ENCODE data around the gene TAF6. TPM values are rescaled to one million over a fixed set of nuclear protein-coding genes. Genes with fewer than 3 reads are reported as not detected.

Gene TAF6
- polyA plus RNA-seq, 1 donor, result 36.1 TPM

GRCh38 chr7:100158229-100159098, 39.3 kb upstream of the TAF6 start, which contains the start of gene TRAPPC14:
TRAPPC14 (minus strand) TSS chr7:100158723; CDS start chr7:100158499, 224 bp downstream.
- Histone ChIP-seq H3K27ac (ENCODE audit: low read length) (peak within 1 kb of the TSS; percentile 46), H3K4me1 (ENCODE audit: control insufficient read depth, insufficient read depth, low read length) (peaks cover 48% of the 10 kb centered on the region), H3K36me3 (ENCODE audit: control insufficient read depth, insufficient read depth, low read length) (peaks cover 32% of the 10 kb centered on the region), H3K27me3 (ENCODE audit: control insufficient read depth, insufficient read depth, low read length) (no peaks in the 10 kb centered on the region), H3K4me3 (ENCODE audit: low read length) (peak within 1 kb of the TSS; percentile 79), H3K9me3 (ENCODE audit: control insufficient read depth, low read depth, low read length) (no peaks in the 10 kb centered on the region)
- no CpG with 5 or more reads among the region's 87 CpGs for WGBS (ENCODE audit: insufficient coverage, low lambda C conversion rate)
- DNase-seq, result peak; percentile 78 to 89

GRCh38 chr7:100157334-100158228, 38.4 kb upstream of the TAF6 start:
- Histone ChIP-seq H3K4me1 (ENCODE audit: control insufficient read depth, insufficient read depth, low read length) (peaks cover 47% of the 10 kb centered on the region), H3K9me3 (ENCODE audit: control insufficient read depth, low read depth, low read length) (no peaks in the 10 kb centered on the region), H3K4me3 (ENCODE audit: low read length) (peak overlapping the region; percentile 79), H3K27me3 (ENCODE audit: control insufficient read depth, insufficient read depth, low read length) (no peaks in the 10 kb centered on the region), H3K27ac (ENCODE audit: low read length) (no peak overlapping the region), H3K36me3 (ENCODE audit: control insufficient read depth, insufficient read depth, low read length) (peaks cover 38% of the 10 kb centered on the region)
- WGBS (ENCODE audit: insufficient coverage, low lambda C conversion rate), result 0% methylated on average over 1 of the region's 32 CpGs
- peak; percentile 43 to 45 for DNase-seq

GRCh38 chr7:100157069-100157333, 37.8 kb upstream of the TAF6 start:
- no CpG with 5 or more reads among the region's 5 CpGs for WGBS (ENCODE audit: insufficient coverage, low lambda C conversion rate)
- no peak overlapping the region for H3K4me3 ChIP-seq (ENCODE audit: low read length)
- no peak for DNase-seq
- H3K4me1 ChIP-seq (ENCODE audit: control insufficient read depth, insufficient read depth, low read length), result peaks cover 51% of the 10 kb centered on the region
- H3K27me3 ChIP-seq (ENCODE audit: control insufficient read depth, insufficient read depth, low read length), result no peaks in the 10 kb centered on the region
- peaks cover 40% of the 10 kb centered on the region for H3K36me3 ChIP-seq (ENCODE audit: control insufficient read depth, insufficient read depth, low read length)
- peak overlapping the region; percentile 6 for H3K27ac ChIP-seq (ENCODE audit: low read length)
- no peaks in the 10 kb centered on the region for H3K9me3 ChIP-seq (ENCODE audit: control insufficient read depth, low read depth, low read length)

GRCh38 chr7:100156331-100157068, 37.3 kb upstream of the TAF6 start:
- no peak for DNase-seq
- WGBS (ENCODE audit: insufficient coverage, low lambda C conversion rate), result no CpG with 5 or more reads among the region's 16 CpGs

GRCh38 chr7:100155553-100156317, 36.6 kb upstream of the TAF6 start:
- peak overlapping the region; percentile 77 for H3K27ac ChIP-seq (ENCODE audit: low read length)
- no peaks in the 10 kb centered on the region for H3K9me3 ChIP-seq (ENCODE audit: control insufficient read depth, low read depth, low read length)
- peaks cover 55% of the 10 kb centered on the region for H3K4me1 ChIP-seq (ENCODE audit: control insufficient read depth, insufficient read depth, low read length)
- WGBS (ENCODE audit: insufficient coverage, low lambda C conversion rate), result no CpG with 5 or more reads among the region's 20 CpGs
- no peak for DNase-seq
- H3K4me3 ChIP-seq (ENCODE audit: low read length), result no peak overlapping the region
- H3K36me3 ChIP-seq (ENCODE audit: control insufficient read depth, insufficient read depth, low read length), result peaks cover 44% of the 10 kb centered on the region
- no peaks in the 10 kb centered on the region for H3K27me3 ChIP-seq (ENCODE audit: control insufficient read depth, insufficient read depth, low read length)

More at GRCh38 chr7:100156331-100157068, 37.3 kb upstream of the TAF6 start:
- peaks cover 43% of the 10 kb centered on the region for H3K36me3 ChIP-seq (ENCODE audit: control insufficient read depth, insufficient read depth, low read length)
- H3K4me3 ChIP-seq (ENCODE audit: low read length), result no peak overlapping the region
- H3K27ac ChIP-seq (ENCODE audit: low read length), result peak overlapping the region; percentile 6
- H3K4me1 ChIP-seq (ENCODE audit: control insufficient read depth, insufficient read depth, low read length), result peaks cover 55% of the 10 kb centered on the region
- no peaks in the 10 kb centered on the region for H3K9me3 ChIP-seq (ENCODE audit: control insufficient read depth, low read depth, low read length)
- H3K27me3 ChIP-seq (ENCODE audit: control insufficient read depth, insufficient read depth, low read length), result no peaks in the 10 kb centered on the region

- Histone ChIP-seq H3K27ac (ENCODE audit: low read length) (peak overlapping the region; percentile 77), H3K27me3 (ENCODE audit: control insufficient read depth, insufficient read depth, low read length) (no peaks in the 10 kb centered on the region), H3K4me3 (ENCODE audit: low read length) (no peak overlapping the region), H3K9me3 (ENCODE audit: control insufficient read depth, low read depth, low read length) (no peaks in the 10 kb centered on the region), H3K4me1 (ENCODE audit: control insufficient read depth, insufficient read depth, low read length) (peaks cover 61% of the 10 kb centered on the region), H3K36me3 (ENCODE audit: control insufficient read depth, insufficient read depth, low read length) (peaks cover 44% of the 10 kb centered on the region)
- DNase-seq, result peak; percentile 79 to 86
- no CpG with 5 or more reads among the region's 30 CpGs for WGBS (ENCODE audit: insufficient coverage, low lambda C conversion rate)
Measured at GRCh38 chr7:100154651-100155491, 35.7 kb upstream of the TAF6 start.

GRCh38 chr7:100153708-100154535, 34.8 kb upstream of the TAF6 start:
- H3K27me3 ChIP-seq (ENCODE audit: control insufficient read depth, insufficient read depth, low read length), result no peaks in the 10 kb centered on the region
- peak overlapping the region; percentile 77 for H3K27ac ChIP-seq (ENCODE audit: low read length)
- H3K4me1 ChIP-seq (ENCODE audit: control insufficient read depth, insufficient read depth, low read length), result peaks cover 66% of the 10 kb centered on the region
- H3K9me3 ChIP-seq (ENCODE audit: control insufficient read depth, low read depth, low read length), result no peaks in the 10 kb centered on the region
- H3K36me3 ChIP-seq (ENCODE audit: control insufficient read depth, insufficient read depth, low read length), result peaks cover 44% of the 10 kb centered on the region
- peak; percentile 49 to 76 for DNase-seq
- 57% methylated on average over 1 of the region's 16 CpGs for WGBS (ENCODE audit: insufficient coverage, low lambda C conversion rate)
- no peak overlapping the region for H3K4me3 ChIP-seq (ENCODE audit: low read length)

GRCh38 chr7:100152937-100153666, 33.9 kb upstream of the TAF6 start:
- Histone ChIP-seq H3K4me1 (ENCODE audit: control insufficient read depth, insufficient read depth, low read length) (peaks cover 69% of the 10 kb centered on the region), H3K27me3 (ENCODE audit: control insufficient read depth, insufficient read depth, low read length) (no peaks in the 10 kb centered on the region), H3K4me3 (ENCODE audit: low read length) (no peak overlapping the region), H3K36me3 (ENCODE audit: control insufficient read depth, insufficient read depth, low read length) (peaks cover 44% of the 10 kb centered on the region), H3K9me3 (ENCODE audit: control insufficient read depth, low read depth, low read length) (no peaks in the 10 kb centered on the region), H3K27ac (ENCODE audit: low read length) (peak overlapping the region; percentile 77)
- 100% methylated on average over 2 of the region's 18 CpGs for WGBS (ENCODE audit: insufficient coverage, low lambda C conversion rate)
- no peak for DNase-seq
